Activated CD4-positive, alpha-beta T cell treated with anti-CD3 and anti-CD28 coated beads, Interleukin-2, Interleukin-6, amounts not matched to agents 100 ng/mL and 50 ng/mL, durations not matched to agents 16 hours and 8 hours (primary cell): ENCODE measurements around the gene MOCOS.

Experiments
- DNase-seq: peaks from one replicate; pipeline ENCODE4 v3.0.0-alpha.2; 2020

Gene MOCOS

DNA sequence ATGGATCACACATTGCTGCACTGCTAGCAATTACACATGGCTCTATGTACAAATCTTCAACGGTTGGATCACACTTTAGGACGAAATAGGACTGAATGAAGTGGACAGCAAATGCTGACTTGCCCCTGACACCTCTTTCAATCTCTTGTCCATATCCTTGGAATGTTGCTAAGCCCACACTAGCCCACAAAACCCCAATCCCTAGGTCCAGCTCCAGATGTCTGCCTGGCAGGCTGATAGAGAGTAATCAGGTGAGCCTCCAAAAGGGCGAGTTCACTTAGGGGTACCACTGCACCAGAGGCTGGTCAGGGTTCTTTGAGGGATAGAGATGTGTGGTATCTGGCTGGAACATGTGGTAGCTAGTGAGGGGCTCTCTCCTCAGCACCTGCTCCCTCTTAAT, 91.7 kb downstream of the MOCOS start:
- no peak for DNase-seq

- no peak for DNase-seq
Observed at GRCh38 chr18:36281936-36282335, 94.6 kb downstream of the MOCOS start.

DNA sequence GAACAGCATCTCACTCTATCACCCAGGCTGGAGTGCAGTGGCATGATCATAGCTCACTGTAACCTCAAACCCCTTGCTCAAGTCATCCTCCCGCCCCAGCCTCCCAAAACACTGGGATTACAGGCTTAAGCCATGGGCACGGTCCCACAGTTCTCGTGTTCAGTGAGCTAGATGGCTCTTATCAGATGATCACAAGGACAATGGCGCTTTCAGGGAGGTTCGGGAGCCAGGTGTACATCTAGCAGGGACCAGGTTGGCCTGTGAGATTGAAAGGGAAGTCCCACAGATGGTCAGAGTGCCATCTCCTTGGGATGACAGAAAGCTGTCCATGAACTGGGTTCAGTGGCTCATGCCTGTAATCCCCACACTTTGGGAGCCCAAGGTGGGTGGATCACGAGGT, 96.2 kb downstream of the MOCOS start:
- DNase-seq, result no peak

DNA sequence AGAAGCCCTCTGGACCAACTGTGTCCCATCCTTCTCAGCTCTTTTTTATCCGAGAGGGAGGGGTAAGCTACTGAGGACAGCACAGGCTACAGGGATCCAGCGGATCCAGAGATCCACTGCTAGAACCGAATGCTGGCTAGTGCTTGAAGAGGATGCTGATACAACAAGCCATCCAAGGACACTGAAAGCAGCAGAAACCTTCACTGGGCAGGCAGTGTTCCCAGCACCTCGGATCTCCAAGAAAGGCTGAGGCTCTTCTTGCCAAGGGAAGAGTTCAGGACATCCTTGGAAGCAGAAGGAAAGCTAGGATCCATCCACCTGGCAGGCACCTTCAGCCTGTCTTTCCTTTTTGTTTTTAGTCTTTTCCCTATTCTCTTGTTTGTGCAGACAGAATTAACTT, 97.0 kb downstream of the MOCOS start:
- no peak for DNase-seq

DNA sequence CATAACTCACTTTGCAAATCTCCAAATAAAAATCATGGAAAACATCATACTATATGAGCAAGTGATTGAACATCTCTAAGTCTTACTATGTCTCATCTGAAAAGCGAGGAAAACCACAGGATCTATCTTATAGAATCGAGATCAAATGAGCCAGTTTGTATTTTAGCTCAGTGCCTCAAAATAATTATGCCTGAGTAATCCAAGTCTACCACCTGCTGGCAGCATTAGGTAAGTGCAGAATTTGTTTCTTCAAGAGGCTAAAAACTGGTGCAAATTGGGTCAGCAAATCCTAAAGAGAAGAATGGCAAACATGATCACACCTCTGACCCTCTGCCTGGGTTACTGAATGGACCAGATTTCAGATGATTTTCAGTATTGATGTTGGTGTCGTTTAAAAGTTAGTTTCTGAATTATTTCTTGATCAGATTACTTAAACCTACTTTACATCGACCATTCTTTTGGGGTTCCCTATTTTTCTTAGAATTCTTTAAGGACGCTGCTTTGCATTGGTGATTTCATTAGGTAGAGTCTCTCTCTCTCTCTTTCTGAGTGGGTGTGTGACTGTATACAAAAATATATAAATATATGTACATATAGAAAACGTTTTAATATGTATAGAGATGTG, 97.5 kb downstream of the MOCOS start:
- peak; percentile 65 for DNase-seq

GRCh38 chr18:36287653-36288052, 100.4 kb downstream of the MOCOS start:
- no peak for DNase-seq

DNA sequence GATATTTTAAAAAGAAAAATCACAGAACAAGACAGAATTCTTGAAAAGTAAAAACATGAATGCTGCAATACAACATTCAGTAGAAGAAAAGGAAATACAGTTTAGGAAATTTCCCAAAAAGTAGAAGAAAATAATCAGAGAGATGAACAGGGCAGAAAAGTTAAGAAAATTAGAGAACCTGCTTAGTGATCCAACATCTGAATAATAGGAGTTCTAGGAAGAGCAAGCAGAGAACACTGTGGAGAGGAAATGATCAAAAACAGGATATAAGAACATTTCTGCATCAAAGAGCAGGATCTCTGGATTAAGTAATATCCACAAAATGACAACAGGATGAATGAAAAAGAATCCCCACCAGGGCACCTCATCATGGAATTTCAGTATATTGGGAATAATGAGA, 101.4 kb downstream of the MOCOS start:
- DNase-seq, result no peak

DNA sequence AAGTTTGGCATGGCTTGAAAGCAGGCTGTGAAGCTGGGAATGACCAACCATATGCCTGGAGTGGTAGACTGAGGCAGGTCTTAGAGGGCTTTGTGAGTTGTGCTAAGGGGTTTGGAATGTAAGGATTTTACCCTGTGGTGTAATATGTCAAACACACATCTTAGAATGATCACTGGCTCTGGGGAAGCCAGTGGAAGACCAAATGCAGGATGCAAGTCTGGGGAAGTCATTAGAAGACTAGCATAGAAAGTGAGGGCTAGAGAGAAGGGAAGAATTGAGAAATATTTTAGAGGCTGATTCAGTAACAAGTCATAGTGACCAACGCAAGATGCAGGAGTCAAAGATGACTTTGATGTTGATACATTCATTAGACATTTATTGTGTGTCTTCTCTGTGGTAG, 106.7 kb downstream of the MOCOS start:
- no peak for DNase-seq

DNA sequence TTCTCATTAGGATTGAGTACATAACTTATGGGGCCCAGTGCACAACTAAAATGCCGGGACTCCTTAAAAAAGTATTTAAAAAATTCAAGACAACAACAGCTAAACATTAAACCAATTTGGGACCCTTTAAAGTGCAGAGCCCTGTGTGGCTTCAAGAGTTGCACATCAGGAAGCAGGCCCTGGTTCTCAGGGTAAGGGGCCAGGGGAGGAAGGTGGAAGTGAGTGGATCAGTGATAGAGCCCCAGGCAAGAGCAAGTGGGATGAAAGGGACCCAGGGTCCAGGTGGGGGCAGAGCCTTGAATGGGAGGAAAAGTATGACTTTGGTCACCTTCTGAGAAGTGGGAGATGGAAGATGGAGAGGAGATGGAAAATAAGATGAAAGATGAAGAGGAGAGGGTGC, 107.9 kb downstream of the MOCOS start:
- no peak for DNase-seq

DNA sequence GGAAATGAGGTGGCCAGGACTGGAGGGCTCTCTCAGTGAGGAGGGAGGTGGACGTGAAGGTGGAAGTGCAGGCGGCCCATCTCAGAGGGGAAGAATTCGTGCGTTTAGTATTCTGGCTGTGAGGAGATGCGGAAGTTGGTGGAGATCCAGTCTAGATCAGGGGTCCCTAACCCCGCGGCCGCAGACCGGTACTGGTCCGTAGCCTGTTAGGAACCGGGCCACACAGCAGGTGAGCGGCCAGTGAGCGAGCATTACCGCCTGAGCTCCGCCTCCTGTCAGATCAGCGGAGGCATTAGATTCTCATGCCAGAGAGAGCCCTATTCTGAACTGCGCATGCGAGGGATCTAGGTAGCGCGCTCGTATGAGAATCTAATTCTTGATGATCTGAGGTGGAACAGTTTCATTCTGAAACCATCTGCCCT, 108.6 kb downstream of the MOCOS start:
- DNase-seq, result no peak

DNA sequence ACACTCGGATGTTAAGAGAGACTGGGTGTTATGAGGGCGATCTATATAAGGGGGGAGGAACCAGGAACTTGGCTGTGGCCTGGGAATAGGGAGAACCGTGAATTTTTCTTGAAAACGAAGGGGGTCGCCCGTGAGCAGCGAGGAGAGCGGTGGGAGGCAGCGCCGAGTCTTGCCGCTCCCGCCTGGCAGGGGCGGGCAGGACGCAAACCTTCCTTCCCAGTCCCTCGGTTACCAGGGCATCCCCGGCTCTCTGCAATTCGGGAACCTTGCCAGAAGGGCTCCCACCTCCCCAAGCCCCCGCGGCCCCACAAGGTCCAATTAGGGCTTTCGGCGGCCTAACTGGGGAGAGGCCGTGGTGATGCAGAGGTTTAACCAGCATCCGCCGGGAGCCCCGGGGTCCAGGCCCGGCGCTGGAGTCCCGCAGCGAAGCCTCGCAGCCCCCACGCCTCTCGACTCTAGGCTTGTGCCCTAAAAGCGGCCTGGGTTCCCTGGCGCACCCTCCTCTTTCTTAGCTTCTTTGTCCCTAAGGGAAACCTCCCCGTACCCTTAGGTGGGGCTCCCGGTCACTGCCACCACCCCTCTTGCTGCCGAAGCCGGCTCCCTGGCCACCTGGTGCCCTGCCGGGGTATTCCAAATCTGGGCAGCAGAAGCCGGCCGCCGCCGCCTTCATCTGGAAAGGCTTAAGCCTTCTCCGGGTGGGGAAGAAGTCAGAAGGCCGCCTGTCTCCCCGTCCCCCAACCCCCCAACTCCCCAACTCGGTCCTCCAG, 109.5 kb downstream of the MOCOS start:
- no peak for DNase-seq

GRCh38 chr18:36297417-36298125, 110.3 kb downstream of the MOCOS start, which contains the start of gene FHOD3:
TSS of gene FHOD3 (plus strand) at chr18:36297713. CDS start at chr18:36297836, 123 bp downstream.
- no peak for DNase-seq

- DNase-seq, result no peak
Observed at GRCh38 chr18:36298126-36298741, 110.9 kb downstream of the MOCOS start.

DNA sequence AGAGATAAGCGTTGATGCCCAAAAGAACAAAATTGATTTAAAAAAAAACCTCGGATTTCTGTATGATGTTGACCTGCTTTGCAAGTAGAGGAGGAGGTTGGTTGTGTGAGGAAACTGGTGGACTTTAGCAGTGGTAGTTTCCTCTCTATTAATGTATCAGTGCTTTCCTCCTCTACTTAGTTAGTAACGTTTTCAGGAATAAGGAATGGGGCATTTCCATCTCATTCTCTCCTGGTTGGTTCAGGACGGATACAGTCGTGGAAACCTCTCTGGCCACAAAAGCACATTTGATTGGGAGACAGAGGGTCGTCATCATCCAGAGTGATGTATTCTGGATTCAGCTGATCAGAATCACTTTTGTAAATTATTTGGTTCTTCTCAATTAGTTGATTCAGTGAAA, 111.7 kb downstream of the MOCOS start:
- no peak for DNase-seq

DNA sequence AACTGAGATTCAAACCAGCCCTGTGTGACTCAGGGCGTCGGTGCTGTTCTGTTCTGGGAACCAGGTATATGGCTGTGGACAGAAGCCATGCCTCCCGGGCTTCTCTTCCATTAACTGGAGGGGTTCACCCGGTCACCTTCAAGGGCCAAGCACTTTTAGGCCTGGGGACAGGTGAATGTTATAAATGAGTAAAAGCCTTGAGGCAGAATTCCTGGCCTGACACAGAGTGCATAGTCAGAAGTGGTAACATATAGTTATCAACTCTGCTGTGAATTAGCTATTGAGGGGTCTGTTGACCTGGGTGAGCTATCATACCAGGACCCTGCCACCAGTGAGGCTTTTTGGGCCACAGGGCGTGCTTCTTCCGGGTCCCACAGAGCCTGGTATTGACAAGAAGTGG, 112.9 kb downstream of the MOCOS start:
- no peak for DNase-seq

DNA sequence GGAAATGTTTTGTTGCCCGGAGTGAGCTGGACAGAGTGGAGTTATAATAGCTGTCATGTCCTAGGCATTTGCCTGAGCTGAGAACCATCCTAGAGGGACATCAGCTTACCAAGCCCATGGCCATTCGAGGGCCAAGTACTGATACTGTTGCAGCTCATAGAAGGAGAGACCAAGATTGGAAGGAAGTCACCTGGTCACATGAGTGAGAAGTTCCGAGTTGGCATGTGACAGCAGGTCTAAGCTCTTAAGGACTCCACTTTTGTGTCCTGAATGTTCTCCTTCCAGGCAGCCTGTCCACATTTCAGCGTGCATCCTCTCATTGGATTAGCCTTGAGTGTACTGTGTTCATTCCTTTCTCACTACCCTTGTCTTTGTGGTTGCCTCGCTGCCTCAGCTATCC, 114.6 kb downstream of the MOCOS start:
- no peak for DNase-seq

DNA sequence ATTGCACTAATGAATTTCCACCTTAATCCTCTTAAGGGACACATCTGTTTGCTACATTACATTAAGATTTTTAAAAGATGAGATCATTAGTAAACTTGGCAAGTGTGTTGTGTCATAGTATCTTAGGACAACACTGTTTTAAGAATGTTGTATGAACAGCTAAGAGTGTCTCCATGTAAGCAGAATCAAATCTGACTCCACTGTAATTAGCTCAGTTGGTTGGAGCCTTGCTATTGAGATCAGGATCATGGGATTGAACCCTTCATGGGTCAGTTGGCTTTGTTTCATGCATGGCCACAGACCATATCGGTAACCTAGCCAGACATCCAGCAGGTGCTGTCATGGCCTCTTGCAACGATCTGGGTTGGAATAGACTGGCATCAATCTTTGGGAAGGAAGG, 115.4 kb downstream of the MOCOS start:
- DNase-seq, result no peak

DNA sequence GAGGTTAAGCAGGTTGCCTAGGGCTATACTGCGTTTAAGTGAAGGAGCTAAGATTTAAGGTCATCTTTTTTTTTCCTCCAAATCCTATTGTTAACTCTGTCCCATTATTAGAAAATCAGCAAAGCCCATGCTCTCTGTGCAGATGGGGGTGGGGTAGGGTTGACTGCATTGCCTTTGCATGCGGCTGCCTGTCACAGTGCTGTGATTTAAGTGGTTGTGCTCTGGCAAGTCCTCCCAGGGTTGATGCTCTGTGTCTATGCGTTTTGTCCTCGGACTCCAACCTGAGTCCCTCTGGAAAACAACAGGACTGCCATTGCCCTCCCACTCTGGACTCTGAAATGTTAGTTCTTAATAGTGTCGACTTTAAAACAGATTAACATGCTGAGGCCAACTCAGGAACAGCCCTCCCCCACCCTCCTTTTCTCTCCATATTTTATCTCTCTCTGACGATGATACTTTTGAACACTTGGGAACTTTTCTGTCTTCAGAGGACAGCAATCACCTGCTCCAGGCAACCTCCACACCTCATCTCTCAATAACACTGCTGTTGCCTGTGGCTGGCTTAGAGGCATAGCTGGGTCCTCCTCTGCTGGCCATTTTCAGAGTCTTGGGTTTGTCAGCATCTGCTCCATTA, 116.0 kb downstream of the MOCOS start:
- DNase-seq, result no peak

DNA sequence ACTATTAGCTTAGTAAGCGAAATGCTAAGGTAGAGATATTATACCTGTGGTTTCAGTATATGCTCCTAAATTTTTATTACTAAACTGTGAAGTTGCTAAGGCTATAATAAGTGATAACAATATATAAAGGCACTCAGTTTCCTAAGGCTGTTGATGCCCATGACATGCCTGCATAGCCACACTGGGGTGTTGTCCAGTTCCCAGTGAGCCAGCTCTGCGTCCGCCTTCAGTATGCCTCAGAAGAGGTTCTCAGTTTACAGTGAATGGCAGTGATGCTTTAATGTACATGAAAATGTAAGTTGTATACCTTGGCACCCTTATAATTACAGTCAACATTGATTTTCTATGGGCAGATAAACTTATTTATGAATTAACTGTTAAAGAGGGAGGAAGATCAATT, 117.4 kb downstream of the MOCOS start:
- no peak for DNase-seq

DNA sequence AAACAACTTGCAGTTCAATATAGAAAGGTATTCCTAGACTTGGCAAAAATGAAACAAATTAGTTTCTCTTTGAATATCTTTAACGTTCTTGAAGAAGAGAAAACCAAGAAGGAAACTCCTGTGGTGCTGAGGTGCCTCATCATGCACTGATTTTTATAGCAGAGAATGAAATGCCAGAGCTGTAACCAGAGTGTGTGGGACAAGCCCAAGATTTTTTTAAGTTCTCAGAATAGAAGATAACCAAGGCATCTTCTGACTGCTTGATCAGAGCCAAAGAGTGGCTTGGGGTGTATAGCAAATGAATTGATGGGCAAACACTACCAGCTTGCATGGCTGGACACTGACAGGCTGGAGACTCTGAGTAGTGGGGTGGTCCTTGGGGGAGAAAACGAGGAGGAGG, 118.1 kb downstream of the MOCOS start:
- no peak for DNase-seq

DNA sequence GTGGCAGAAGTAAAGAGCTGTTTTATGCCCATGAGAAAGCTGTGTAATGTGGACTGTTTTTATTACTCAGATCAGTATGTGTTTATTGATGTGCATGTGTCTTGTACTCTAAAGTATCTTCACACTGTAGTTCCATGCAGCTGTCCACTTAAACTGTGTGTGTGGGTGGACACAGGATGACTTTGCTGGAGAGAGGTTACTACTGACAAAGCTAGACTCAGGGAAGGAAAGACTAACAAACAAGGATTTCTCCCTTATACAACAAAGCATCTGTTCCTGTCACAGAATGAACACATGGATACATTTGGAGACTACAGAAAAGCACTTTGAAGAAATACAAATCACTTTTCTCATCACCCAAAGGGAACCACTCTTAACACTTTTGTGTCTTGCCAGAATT, 120.2 kb downstream of the MOCOS start:
- no peak for DNase-seq

DNA sequence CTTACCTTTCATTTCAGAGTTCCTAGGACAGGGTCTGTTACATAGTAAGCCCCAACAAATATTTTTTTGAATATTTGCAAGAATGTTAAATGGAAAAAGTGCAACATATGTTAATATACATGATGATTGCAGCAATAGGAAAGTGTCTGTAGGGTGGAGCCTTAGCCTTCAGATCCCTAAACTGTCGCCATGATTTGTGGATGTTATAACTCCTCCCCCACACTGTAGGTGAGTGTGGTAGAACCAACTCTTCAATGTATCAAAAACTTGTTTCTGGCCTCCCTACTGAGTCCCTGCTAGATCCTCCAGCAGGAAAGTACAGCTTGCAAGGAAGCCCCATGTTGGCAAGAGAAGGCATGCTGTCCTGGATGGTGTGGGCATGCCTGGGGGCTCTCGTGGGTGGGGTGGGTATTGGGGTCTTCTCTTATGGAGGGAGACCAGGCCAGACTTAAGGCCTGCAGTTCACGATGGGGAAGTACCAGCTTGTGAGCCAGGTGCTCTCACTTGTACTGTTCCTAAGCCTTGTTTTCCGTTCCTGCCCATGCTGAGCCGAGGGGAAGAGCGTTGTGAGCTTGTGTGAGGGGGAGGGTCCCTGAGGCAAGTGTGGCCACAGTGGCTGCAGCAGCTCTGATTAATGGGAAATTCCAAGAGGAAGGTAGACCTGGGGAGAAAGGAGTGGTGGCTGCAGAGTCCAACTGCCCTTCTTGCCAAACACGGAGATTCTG, 121.6 kb downstream of the MOCOS start:
- no peak for DNase-seq
